ENCODE results near the gene RASSF1. TPM values are rescaled to one million over a fixed set of nuclear protein-coding genes. Genes with fewer than 3 reads are reported as not detected.

Gene RASSF1
- total RNA-seq, 1 experiment from 2014 or later, result 15.9 TPM

DNA sequence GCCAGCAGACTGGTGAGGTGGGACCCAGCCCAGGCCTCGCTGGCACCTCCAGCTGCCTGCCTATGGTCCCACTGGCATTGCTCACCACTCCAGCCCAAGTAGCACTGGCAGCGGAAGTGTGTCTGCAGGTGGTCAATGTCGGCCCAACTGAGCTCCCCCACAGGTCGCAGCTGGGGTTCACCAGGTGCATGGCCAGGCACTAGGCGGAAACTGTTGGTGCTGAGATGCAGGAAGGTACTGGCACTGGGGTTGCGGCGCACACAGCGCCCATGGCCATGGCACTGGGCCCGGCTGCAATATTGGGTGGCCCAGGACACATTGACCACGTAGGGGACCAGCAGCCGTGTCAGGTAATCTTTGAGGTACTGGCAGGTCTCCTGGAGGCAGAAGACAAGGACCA, 22.5 kb downstream of the RASSF1 start:
- Histone ChIP-seq H3K4me2 (peak overlapping the region; percentile 91), H3K4me3 (no peak overlapping the region)

DNA sequence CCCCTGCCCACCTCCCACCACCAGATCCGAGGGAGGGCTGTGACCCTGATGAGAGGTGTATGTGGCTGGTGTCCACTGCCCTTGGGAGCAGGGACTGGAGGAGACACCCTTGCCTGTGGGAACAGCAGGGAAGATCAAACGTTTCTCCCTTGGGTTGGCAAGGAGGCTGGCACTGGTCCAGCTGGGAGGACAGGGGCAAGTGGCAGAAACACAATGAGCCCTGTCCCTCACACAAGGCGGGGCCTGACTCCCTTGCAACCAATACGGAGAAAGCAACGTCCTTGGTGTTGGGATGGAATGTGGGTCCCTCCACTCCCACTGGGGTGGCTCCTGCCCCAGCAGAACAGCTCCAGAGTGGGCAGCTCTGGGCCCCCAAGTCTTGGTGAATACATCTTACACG, 23.3 kb downstream of the RASSF1 start:
- H3K27ac ChIP-seq, result peak overlapping the region; percentile 85
- DNase-seq, result peak in 1 of 2 experiments; percentile 62
- TSS peak; percentile 96 for BruUV-seq (replicated peaks)
- intact Hi-C loops (cut with micrococcal nuclease; ENCODE audit: unreplicated experiment), result loop anchor here (1.0 to 2.0 kb wide), 2 partner anchors 18 to 48 kb away; partner anchors contain the start of genes HYAL3, NAA80 and SEMA3B
- H3K79me2 ChIP-seq (ENCODE audit: low read depth), result peaks cover 32% of the 10 kb centered on the region
- ChIA-PET POLR2A (ENCODE audit: unreplicated experiment) (interaction anchor here (0.5 to 1.6 kb wide), 9 partner anchors 15 to 252 kb away, joined by 3 to 36 read pairs (median 4); partner anchors contain the start of genes HEMK1, HYAL3, IFRD2 and NAA80), CTCF (interaction anchor here (0.5 to 1.0 kb wide), 4 partner anchors 11 to 71 kb away, joined by 3 to 7 read pairs (median 4); partner anchors contain the start of gene SEMA3B)
- H4K20me1 ChIP-seq (ENCODE audit: insufficient read depth), result peaks cover 7% of the 10 kb centered on the region; the same call in 1 of the 2 replicates
- peaks cover 7% of the 10 kb centered on the region; the same call in 1 of the 2 replicates for H3K36me3 ChIP-seq (ENCODE audit: low read depth)
- no peaks in the 10 kb centered on the region for H3K27me3 ChIP-seq (ENCODE audit: insufficient read depth, low read depth)
- H3K4me3 ChIP-seq, result peak overlapping the region; percentile 46; the same call in 1 of the 2 replicates
- H3K4me1 ChIP-seq (replicated peaks; ENCODE audit: insufficient read depth), result peaks cover 53% of the 10 kb centered on the region
- no peaks in the 10 kb centered on the region for H3K9me3 ChIP-seq (ENCODE audit: insufficient read depth, low read depth)
- no peak for TF ChIP-seq CTCF (conservative IDR thresholded peaks at IDR 0.05)
- H3K4me2 ChIP-seq, result peak overlapping the region; percentile 91
- H2AFZ ChIP-seq, result no peak overlapping the region
- peaks cover 42% of the 10 kb centered on the region for H3F3A ChIP-seq (ENCODE audit: insufficient read depth, low read depth)
- no peaks in the 10 kb centered on the region for H3K9me2 ChIP-seq (ENCODE audit: insufficient read depth)

More for the DNA sequence above, 22.5 kb downstream of the RASSF1 start:
- intact Hi-C loops (cut with micrococcal nuclease; ENCODE audit: unreplicated experiment), result no loop called here
- Histone ChIP-seq H3K9me3 (ENCODE audit: insufficient read depth, low read depth) (no peaks in the 10 kb centered on the region), H3F3A (ENCODE audit: insufficient read depth, low read depth) (peaks cover 41% of the 10 kb centered on the region), H3K79me2 (ENCODE audit: low read depth) (peaks cover 32% of the 10 kb centered on the region), H3K36me3 (ENCODE audit: low read depth) (peaks cover 7% of the 10 kb centered on the region; the same call in 1 of the 2 replicates), H4K20me1 (ENCODE audit: insufficient read depth) (peaks cover 7% of the 10 kb centered on the region; the same call in 1 of the 2 replicates), H3K4me1 (replicated peaks; ENCODE audit: insufficient read depth) (peaks cover 53% of the 10 kb centered on the region), H3K27ac (peak overlapping the region; percentile 85), H2AFZ (no peak overlapping the region), H3K9me2 (ENCODE audit: insufficient read depth) (no peaks in the 10 kb centered on the region), H3K27me3 (ENCODE audit: insufficient read depth, low read depth) (no peaks in the 10 kb centered on the region)
- BruUV-seq (replicated peaks), result no TSS peak
- ChIA-PET CTCF (no interaction called here), POLR2A (ENCODE audit: unreplicated experiment) (interaction anchor here (1.6 kb wide), 1 partner anchor 19 kb away, joined by 36 read pairs; the partner anchor contains the start of genes HYAL3 and NAA80)
- TF ChIP-seq CTCF (conservative IDR thresholded peaks at IDR 0.05), result no peak
- no peak for TF ChIP-seq EZH2 (IDR thresholded peaks at IDR 0.05; ENCODE audit: low read depth)
- DNase-seq, result no peak

DNA sequence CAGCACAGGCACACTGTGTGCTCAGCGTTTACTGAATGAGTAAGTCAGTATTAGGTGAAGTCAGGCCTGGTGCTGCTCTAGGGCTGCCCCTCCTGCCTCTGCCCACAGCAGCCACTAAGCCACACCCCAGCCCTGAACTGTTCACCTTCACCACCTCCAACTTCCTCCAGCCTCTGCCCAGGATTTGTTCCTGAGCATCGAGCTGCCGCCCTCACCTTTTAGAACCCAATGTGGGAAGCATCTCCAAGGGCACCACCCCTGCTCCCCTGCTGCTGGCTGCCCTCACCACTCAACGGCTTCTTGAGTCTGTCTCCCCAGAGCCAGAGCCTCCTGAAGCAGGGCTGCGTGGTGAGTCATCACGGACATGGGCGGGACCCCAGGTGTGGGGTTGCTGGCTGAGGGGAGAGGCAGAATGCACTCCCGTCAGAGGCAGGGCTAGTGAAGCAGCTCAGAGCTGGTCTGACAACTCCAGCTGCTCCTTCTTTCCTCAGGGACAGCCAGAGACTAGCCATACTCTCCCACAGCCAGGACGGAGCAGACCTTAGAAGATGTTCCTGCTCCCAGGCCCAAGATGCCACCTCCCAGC, 23.9 kb downstream of the RASSF1 start:
- peaks cover 7% of the 10 kb centered on the region; the same call in 1 of the 2 replicates for H3K36me3 ChIP-seq (ENCODE audit: low read depth)
- H3K27ac ChIP-seq, result peak overlapping the region; percentile 85
- H3K4me2 ChIP-seq, result peak overlapping the region; percentile 91
- H4K20me1 ChIP-seq (ENCODE audit: insufficient read depth), result peaks cover 7% of the 10 kb centered on the region; the same call in 1 of the 2 replicates
- no peaks in the 10 kb centered on the region for H3K9me3 ChIP-seq (ENCODE audit: insufficient read depth, low read depth)
- H3K27me3 ChIP-seq (ENCODE audit: insufficient read depth, low read depth), result no peaks in the 10 kb centered on the region
- TF ChIP-seq EZH2 (IDR thresholded peaks at IDR 0.05; ENCODE audit: low read depth), result no peak
- TF ChIP-seq CTCF (conservative IDR thresholded peaks at IDR 0.05), result no peak
- peak overlapping the region; percentile 46; the same call in 1 of the 2 replicates for H3K4me3 ChIP-seq
- H3K79me2 ChIP-seq (ENCODE audit: low read depth), result peaks cover 32% of the 10 kb centered on the region
- H2AFZ ChIP-seq, result no peak overlapping the region
- H3K9me2 ChIP-seq (ENCODE audit: insufficient read depth), result no peaks in the 10 kb centered on the region
- DNase-seq, result peak; percentile 98 to 99
- H3K4me1 ChIP-seq (replicated peaks; ENCODE audit: insufficient read depth), result peaks cover 53% of the 10 kb centered on the region
- ChIA-PET CTCF (interaction anchor here (0.6 to 1.0 kb wide), 4 partner anchors 12 to 70 kb away, joined by 3 to 4 read pairs (median 3); partner anchors contain the start of genes HYAL1 and SEMA3B), POLR2A (ENCODE audit: unreplicated experiment) (interaction anchor here (0.5 to 1.6 kb wide), 10 partner anchors 14 to 1312 kb away, joined by 3 to 36 read pairs (median 4); partner anchors contain the start of genes HEMK1, HYAL3, IFRD2 and NAA80)
- intact Hi-C loops (cut with micrococcal nuclease; ENCODE audit: unreplicated experiment), result loop anchor here (1.0 to 2.0 kb wide), 2 partner anchors 17 to 48 kb away; partner anchors contain the start of genes HYAL3, NAA80 and SEMA3B
- no TSS peak for BruUV-seq (replicated peaks)
- peaks cover 42% of the 10 kb centered on the region for H3F3A ChIP-seq (ENCODE audit: insufficient read depth, low read depth)

Measured in PC-9 (cell line).